GM12878 (cell line): ENCODE data around the gene LGALS8. TPM values are rescaled to one million over a fixed set of nuclear protein-coding genes. Genes with fewer than 3 reads are reported as not detected.

Experiments used
- ATAC-seq: fragments of 200-7000 bp; cut with Tn5 transposase; 3 replicates; pipeline ENCODE4 v1.9.1; 2020; ENCODE audit warnings: mild to moderate bottlenecking, moderate library complexity
- BruUV-seq: library from RNA; stranded (reverse); fragments of 400-500 nt; replicated peaks from 2 replicates; lab custom pipeline; 2021; lab: Mats Ljungman, UMichigan
- CTCF ChIA-PET: fragments of 300-600 bp; sonication (Branson Sonifier 250); formaldehyde crosslinking; extraction: SDS; loops from one replicate; lab custom pipeline; 2021; ENCODE audit warnings: inconsistent platforms; lab: Yijun Ruan, JAX
- POLR2A ChIA-PET: fragments of 350-600 bp; formaldehyde crosslinking; extraction: SDS; loops from one replicate; lab custom pipeline; 2021; ENCODE audit warnings: inconsistent platforms; lab: Charles Lee
- RAD21 ChIA-PET: fragments of 300-600 bp; sonication (Branson Sonifier 250); formaldehyde crosslinking; loops from one replicate; lab custom pipeline; 2023; ENCODE audit warnings: antibody characterized with exemption; ENCODE audit not compliant: unreplicated experiment; lab: Charles Lee
- SMC1A ChIA-PET: fragments of 300-600 bp; sonication (Branson Sonifier 250); formaldehyde crosslinking; loops from one replicate; lab custom pipeline; 2023; ENCODE audit not compliant: unreplicated experiment, uncharacterized antibody; lab: Charles Lee
- DNase-seq: peaks from one replicate; pipeline ENCODE4 v3.0.0-alpha.2; 2011; ENCODE audit warnings: low read depth, low spot score
- FAIRE-seq: peaks from 3 replicates; lab custom pipeline; 2011; peaks lifted over from hg19 to GRCh38; lab: Jason Lieb, UNC
- H2AFZ ChIP-seq: 2 replicates; pipeline ENCODE4 v1.6.0; 2011; ENCODE audit warnings: low read depth, low read length, control low read depth; ENCODE audit not compliant: control insufficient read depth
- H3K27ac ChIP-seq: 2 replicates; pipeline ENCODE4 v1.5.1; 2011; ENCODE audit warnings: control low read depth; ENCODE audit not compliant: control insufficient read depth, insufficient read depth
- H3K27me3 ChIP-seq, 2 experiments: replicated peaks in 1 of 2; 2 replicates each; pipeline versions ENCODE4 v1.6.0 to v1.6.1; 2011; ENCODE audit warnings: low read length in 1 of 2; ENCODE audit not compliant: control insufficient read depth in 2 of 2, insufficient read depth in 2 of 2
- H3K36me3 ChIP-seq, 2 experiments: 2 replicates each; pipeline ENCODE4 v1.5.1; 2011; ENCODE audit warnings: low read length in 1 of 2; ENCODE audit not compliant: control insufficient read depth in 2 of 2, insufficient read depth in 2 of 2
- H3K4me1 ChIP-seq: 2 replicates; pipeline ENCODE4 v1.6.1; 2011; ENCODE audit warnings: mild to moderate bottlenecking, low read length, moderate library complexity, mixed read lengths; ENCODE audit not compliant: control insufficient read depth, insufficient read depth
- H3K4me2 ChIP-seq: 2 replicates; pipeline ENCODE4 v1.6.0; 2011; ENCODE audit warnings: control low read depth; ENCODE audit not compliant: control insufficient read depth, insufficient read depth
- H3K4me3 ChIP-seq: fragments of 200-600 bp; sonication (generic); 2 replicates; pipeline ENCODE4 v1.5.1; 2016
- H3K79me2 ChIP-seq: 2 replicates; pipeline ENCODE4 v1.6.0; 2011; ENCODE audit warnings: low read length; ENCODE audit not compliant: control insufficient read depth, insufficient read depth
- H3K9ac ChIP-seq: 2 replicates; pipeline ENCODE4 v1.8.0; 2011; ENCODE audit warnings: low read length, control low read depth, mixed read lengths; ENCODE audit not compliant: control insufficient read depth, insufficient read depth
- H3K9me3 ChIP-seq: replicated peaks from 3 replicates; pipeline ENCODE4 v1.5.1; 2011; ENCODE audit warnings: mild to moderate bottlenecking, low read length; ENCODE audit not compliant: control insufficient read depth, insufficient read depth
- H4K20me1 ChIP-seq: 2 replicates; pipeline ENCODE4 v1.6.0; 2011; ENCODE audit not compliant: control insufficient read depth, insufficient read depth
- BMI1 ChIP-seq: fragments of 450-650 bp; IDR thresholded peaks from 2 replicates; pipeline ENCODE4 v1.6.1; 2016; ENCODE audit warnings: mild to moderate bottlenecking, moderate library complexity, borderline replicate concordance
- FOXM1 ChIP-seq: IDR thresholded peaks from 2 replicates; pipeline ENCODE4 v1.6.1; 2012; ENCODE audit warnings: low read depth, mild to moderate bottlenecking, inconsistent platforms, low read length, moderate library complexity
- GATAD2B ChIP-seq: fragments of 450-650 bp; conservative IDR thresholded peaks from 2 replicates; pipeline ENCODE4 v1.6.1; 2017; ENCODE audit warnings: low read depth, mild to moderate bottlenecking, moderate library complexity
- IRF4 ChIP-seq: IDR thresholded peaks from 2 replicates; pipeline ENCODE4 v1.6.1; 2011; ENCODE audit warnings: low read depth, low read length
- JUNB ChIP-seq: IDR thresholded peaks from 2 replicates; pipeline ENCODE4 v1.6.1; 2016; ENCODE audit warnings: antibody characterized with exemption, mild to moderate bottlenecking
- MYC ChIP-seq: IDR thresholded peaks from 2 replicates; pipeline ENCODE4 v1.6.1; 2011; ENCODE audit warnings: mild to moderate bottlenecking, low read length, moderate library complexity, inconsistent platforms; ENCODE audit not compliant: insufficient read depth, insufficient replicate concordance, insufficient read length, severe bottlenecking
- NFIC ChIP-seq: IDR thresholded peaks from 2 replicates; pipeline ENCODE4 v1.6.1; 2012; ENCODE audit warnings: low read depth, mild to moderate bottlenecking, inconsistent platforms, low read length, moderate library complexity
- NFXL1 ChIP-seq: fragments of 450-650 bp; IDR thresholded peaks from 2 replicates; pipeline ENCODE4 v1.6.1; 2017; ENCODE audit warnings: antibody characterized with exemption, mild to moderate bottlenecking, borderline replicate concordance
- NFYA ChIP-seq: IDR thresholded peaks from 2 replicates; pipeline ENCODE4 v1.6.1; 2011; ENCODE audit warnings: low read depth, mild to moderate bottlenecking, low read length, improper control_type of control experiment, borderline replicate concordance
- RBBP5 ChIP-seq: fragments of 200-600 bp; sonication (generic); conservative IDR thresholded peaks from 2 replicates; pipeline ENCODE4 v1.6.1; 2016
- SPI1 ChIP-seq: IDR thresholded peaks from 2 replicates; pipeline ENCODE4 v1.6.1; 2011; ENCODE audit warnings: low read depth, mild to moderate bottlenecking, low read length, moderate library complexity, borderline replicate concordance; ENCODE audit not compliant: insufficient read depth
- TCF3 ChIP-seq: IDR thresholded peaks from 2 replicates; pipeline ENCODE4 v1.6.1; 2012; ENCODE audit warnings: low read depth, mild to moderate bottlenecking, low read length, borderline replicate concordance; ENCODE audit not compliant: insufficient read depth
- YBX1 ChIP-seq: fragments of 450-650 bp; IDR thresholded peaks from 2 replicates; pipeline ENCODE4 v1.6.1; 2016; ENCODE audit warnings: antibody characterized with exemption
- ZNF24 ChIP-seq: fragments of 450-650 bp; IDR thresholded peaks from 2 replicates; pipeline ENCODE4 v1.6.1; 2017; ENCODE audit warnings: antibody characterized with exemption, mild to moderate bottlenecking
- WGBS: methylation state at CpG from one replicate; pipeline ENCODE4 v1.1.6; 2016; ENCODE audit warnings: low lambda C conversion rate; ENCODE audit not compliant: insufficient replicate concordance, insufficient coverage; ENCODE audit errors: missing lambda C conversion rate; 5-methylcytosine and 5-hydroxymethylcytosine counted together
- in situ Hi-C: fragments of 300-500 bp; cut with MboI; formaldehyde crosslinking; loops from 9 replicates; pipeline ENCODE4 v1.14.3; 2018; ENCODE audit warnings: mixed read lengths
- intact Hi-C: fragments of 100-400 bp; cut with micrococcal nuclease; formaldehyde crosslinking; loops from one replicate; pipeline ENCODE4 v1.14.2; 2022; ENCODE audit not compliant: unreplicated experiment
- polyA plus RNA-seq, 11 experiments: library from polyadenylated mRNA; depleted of rRNA in 4 of 11; unstranded in 6 of 11; stranded (reverse) in 5 of 11; fragments of >200 nt; fragmentation: Nextera tagmentation in 4 of 11; fragmentation: Illumina TruSeq in 1 of 11; extraction: Ambion mirVana in 4 of 11; extraction: Trizol in 1 of 11; gene quantifications; 1 replicate in 1 of 11; 2 replicates in 10 of 11; pipeline versions ENCODE4 v1.2.1 to v1.2.3, GENCODE V29; 2011 to 2016; ENCODE audit warnings: inconsistent platforms in 2 of 11, missing spikeins in 2 of 11, low read depth in 1 of 11
- total RNA-seq, 4 experiments: library from RNA; depleted of rRNA in 3 of 4; stranded (reverse); fragments of >200 nt in 3 of 4; fragmentation: Illumina TruSeq in 1 of 4; extraction: Trizol in 1 of 4; gene quantifications; 2 replicates each; pipeline versions ENCODE4 v1.2.1 to v1.2.3, GENCODE V29; 2013 to 2021
- TF ChIP-seq, protein P1 (sequence below): IDR thresholded peaks from 2 replicates; pipeline ENCODE4 v1.6.1; 2012; ENCODE audit warnings: low read depth, low read length, improper control_type of control experiment
- TF ChIP-seq, protein P2 (sequence below): fragments of 450-650 bp; IDR thresholded peaks from 2 replicates; pipeline ENCODE4 v1.6.1; 2017; ENCODE audit warnings: low read depth, mild to moderate bottlenecking, moderate library complexity
- TF ChIP-seq, protein P3 (sequence below): fragments of 450-650 bp; IDR thresholded peaks from 2 replicates; pipeline ENCODE4 v1.6.1; 2014; ENCODE audit warnings: mild to moderate bottlenecking

Gene LGALS8
- total and polyA plus RNA-seq, 10 of the 15 experiments (the other 5 are each of a cell fraction or from before 2014, with no cell fraction given), result 15.4 to 86.5 (median 19.2) TPM

DNA sequence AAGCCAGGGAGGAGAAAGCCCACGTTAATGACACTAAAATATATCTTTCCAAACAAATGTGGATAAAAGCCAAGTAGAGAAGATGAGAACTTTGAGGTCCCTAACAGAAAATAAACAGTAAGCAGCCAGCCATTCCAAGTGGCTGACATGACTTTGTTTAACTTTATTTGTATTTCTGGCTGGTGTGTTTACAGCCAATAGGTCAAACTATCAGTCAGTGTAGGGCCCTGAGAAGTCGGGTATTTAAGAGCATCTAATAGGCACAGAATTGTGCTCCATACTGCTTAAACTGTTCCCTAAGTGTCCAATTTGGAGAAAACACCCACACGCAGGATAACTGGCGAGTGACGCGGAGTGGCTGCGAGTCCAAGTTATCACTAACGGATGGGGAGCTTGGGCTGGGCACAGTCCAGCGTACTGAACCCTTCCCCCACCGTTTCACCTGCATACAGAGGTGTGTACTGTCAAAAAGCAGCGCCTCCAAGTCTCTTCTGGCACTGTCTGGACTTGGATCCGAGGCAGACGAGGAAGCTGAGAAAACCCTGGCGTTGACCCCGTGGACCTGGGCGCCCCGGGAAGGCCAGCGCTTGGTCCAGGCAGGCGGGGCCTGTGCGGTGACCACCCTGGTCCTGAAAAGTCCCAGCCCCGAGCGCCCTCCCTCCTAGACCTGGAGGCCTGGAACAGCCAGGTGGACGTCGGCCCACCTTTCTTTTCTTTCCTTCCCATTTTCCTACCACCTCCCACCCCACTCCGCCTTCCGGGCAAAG lies 662 bp upstream of the LGALS8 start (continued):
- no peak for TF ChIP-seq SPI1
- TF ChIP-seq GATAD2B, result no peak

DNA sequence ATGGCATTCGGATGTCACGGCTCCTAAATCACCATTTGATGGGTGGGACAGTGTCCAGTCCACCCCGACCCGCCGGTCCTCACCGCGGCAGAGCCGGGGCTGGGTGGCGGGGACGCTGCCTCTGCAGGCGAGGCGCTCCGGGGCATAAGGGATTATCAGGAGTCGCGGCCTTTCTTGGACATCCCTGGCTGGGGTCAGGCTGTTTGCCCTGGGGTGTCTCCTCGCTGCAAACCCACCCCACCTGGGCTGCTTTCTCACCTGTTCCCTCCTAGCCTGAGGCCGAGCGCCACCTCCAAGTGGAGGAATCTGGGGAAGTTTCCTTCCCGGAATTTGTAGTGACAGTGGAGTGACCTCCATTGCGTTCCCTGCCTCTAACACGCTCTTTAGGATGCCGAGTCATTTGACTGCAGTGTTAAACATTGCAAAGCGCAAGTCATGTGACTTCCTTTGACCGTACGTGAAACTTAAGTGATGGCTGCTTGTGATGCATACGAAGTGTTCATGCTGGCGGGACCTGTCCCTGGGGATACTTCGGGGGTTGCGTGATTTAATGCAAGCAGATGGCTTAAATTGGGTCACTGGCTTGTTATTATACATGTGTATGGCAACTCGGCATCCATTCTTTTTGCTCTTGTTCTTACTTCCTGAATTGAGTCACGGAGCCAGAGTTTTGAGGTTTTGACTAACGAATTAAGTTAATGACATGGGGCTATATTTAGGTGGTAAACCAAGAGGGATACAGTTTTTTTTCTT lies 536 bp downstream of the LGALS8 start:
- H3K4me3 ChIP-seq, result peak overlapping the region; percentile 89
- ChIA-PET POLR2A (interaction anchor here (1.1 kb wide), 1 partner anchor 10 kb away, joined by 4 read pairs; no protein-coding TSS in a partner anchor), RAD21 (interaction anchor here (0.8 kb wide), 1 partner anchor 81 kb away, joined by 3 read pairs; no protein-coding TSS in a partner anchor), CTCF (no interaction called here), SMC1A (interaction anchor here (1.0 kb wide), 1 partner anchor 9 kb away, joined by 3 read pairs; no protein-coding TSS in a partner anchor)
- intact Hi-C loops, result no loop called here
- H3K4me1 ChIP-seq, result no peaks in the 10 kb centered on the region
- H3K27me3 ChIP-seq, result no peaks in the 10 kb centered on the region
- ATAC-seq, result peak; percentile 92
- peak overlapping the region; percentile 72 for H3K9ac ChIP-seq
- peak overlapping the region; percentile 22 for H3K27ac ChIP-seq
- H3K79me2 ChIP-seq, result peaks cover 7% of the 10 kb centered on the region
- DNase-seq, result peak; percentile 75
- H3K9me3 ChIP-seq, result no peaks in the 10 kb centered on the region
- H3K4me2 ChIP-seq, result peak overlapping the region; percentile 70
- peak; percentile 98 for FAIRE-seq
- TSS peak; percentile 89 for BruUV-seq
- peaks cover 0 to 7% of the 10 kb centered on the region in 2 experiments; a peak in 1 of 4 replicates for H3K36me3 ChIP-seq
- peak overlapping the region; percentile 94 for H2AFZ ChIP-seq
- no peaks in the 10 kb centered on the region for H4K20me1 ChIP-seq
- in situ Hi-C loops, result no loop called here
- 1% methylated on average over 32 of the region's 32 CpGs for WGBS
- TF ChIP-seq RBBP5 (no peak), BMI1 (no peak), NFIC (no peak), NFYA (no peak), JUNB (no peak; the same call in 1 of the 2 replicates), IRF4 (0 out of 2 replicates have a peak, but pooled peaks have one; percentile 31), NFXL1 (no peak), FOXM1 (no peak), ZNF24 (no peak), MYC (no peak), YBX1 (no peak), TCF3 (no peak)
- TF ChIP-seq, protein P1, sequence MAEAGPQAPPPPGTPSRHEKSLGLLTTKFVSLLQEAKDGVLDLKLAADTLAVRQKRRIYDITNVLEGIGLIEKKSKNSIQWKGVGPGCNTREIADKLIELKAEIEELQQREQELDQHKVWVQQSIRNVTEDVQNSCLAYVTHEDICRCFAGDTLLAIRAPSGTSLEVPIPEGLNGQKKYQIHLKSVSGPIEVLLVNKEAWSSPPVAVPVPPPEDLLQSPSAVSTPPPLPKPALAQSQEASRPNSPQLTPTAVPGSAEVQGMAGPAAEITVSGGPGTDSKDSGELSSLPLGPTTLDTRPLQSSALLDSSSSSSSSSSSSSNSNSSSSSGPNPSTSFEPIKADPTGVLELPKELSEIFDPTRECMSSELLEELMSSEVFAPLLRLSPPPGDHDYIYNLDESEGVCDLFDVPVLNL, result no peak
- TF ChIP-seq, protein P2, sequence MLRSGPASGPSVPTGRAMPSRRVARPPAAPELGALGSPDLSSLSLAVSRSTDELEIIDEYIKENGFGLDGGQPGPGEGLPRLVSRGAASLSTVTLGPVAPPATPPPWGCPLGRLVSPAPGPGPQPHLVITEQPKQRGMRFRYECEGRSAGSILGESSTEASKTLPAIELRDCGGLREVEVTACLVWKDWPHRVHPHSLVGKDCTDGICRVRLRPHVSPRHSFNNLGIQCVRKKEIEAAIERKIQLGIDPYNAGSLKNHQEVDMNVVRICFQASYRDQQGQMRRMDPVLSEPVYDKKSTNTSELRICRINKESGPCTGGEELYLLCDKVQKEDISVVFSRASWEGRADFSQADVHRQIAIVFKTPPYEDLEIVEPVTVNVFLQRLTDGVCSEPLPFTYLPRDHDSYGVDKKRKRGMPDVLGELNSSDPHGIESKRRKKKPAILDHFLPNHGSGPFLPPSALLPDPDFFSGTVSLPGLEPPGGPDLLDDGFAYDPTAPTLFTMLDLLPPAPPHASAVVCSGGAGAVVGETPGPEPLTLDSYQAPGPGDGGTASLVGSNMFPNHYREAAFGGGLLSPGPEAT, result peak; percentile 66
- TF ChIP-seq, protein P3, sequence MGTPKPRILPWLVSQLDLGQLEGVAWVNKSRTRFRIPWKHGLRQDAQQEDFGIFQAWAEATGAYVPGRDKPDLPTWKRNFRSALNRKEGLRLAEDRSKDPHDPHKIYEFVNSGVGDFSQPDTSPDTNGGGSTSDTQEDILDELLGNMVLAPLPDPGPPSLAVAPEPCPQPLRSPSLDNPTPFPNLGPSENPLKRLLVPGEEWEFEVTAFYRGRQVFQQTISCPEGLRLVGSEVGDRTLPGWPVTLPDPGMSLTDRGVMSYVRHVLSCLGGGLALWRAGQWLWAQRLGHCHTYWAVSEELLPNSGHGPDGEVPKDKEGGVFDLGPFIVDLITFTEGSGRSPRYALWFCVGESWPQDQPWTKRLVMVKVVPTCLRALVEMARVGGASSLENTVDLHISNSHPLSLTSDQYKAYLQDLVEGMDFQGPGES, result no peak
